ENCODE data around the gene ABCG1. TPM values are rescaled to one million over a fixed set of nuclear protein-coding genes. Genes with fewer than 3 reads are reported as not detected.
"Not testable (repeated sequence)": the region's sequence is repeated elsewhere in the genome, so short reads cannot be mapped to it uniquely, and the experiment has no call there.

The ABCG1 gene
- total and polyA plus RNA-seq, 11 donors, result 3.3 to 25.3 (median 13.5) TPM

DNA sequence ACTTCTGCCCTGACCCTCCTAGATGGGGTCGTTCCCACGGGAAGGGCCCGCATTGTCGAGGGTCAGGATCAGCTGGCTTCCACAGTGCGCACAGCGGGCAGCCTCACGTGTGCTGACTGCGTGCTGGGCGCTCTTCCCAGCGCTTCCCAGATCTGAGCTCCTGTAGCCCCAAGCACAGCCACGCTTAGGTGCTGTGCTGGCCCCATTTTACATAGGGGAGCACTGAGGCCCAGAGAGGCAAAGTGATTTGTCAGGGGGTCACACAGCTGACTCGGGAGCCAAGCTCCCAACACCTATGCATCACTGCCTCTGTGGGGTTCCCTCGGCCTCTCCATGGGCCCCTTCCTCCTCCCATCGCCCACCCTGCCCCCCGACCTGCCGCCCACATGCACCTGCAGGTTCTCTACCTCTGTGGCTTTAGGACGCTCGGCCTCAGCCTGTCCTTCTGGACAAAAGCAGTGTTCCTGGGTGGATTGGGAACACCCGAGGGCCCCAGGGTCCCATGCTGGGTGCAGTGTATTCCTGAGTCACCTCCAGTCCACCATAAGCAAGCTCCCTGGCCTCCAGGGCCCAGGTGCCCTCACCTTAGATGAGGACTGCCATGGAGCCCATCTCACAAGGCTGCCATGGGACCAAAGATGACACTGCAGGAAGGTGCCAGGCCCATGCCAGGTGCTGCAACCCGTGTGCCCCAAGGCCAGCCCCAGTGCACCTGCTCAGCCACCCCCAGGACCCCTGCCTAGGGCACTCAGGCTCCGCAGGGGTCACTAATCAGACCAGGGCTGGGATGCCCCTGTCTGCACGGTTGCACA is 73.0 kb downstream of the ABCG1 start:
- peaks cover 0 to 68% (median 51%) of the 10 kb centered on the region in 9 donors for H3K36me3 ChIP-seq
- no peak overlapping the region for H3K4me3 ChIP-seq
- WGBS, 4 donors, result 86 to 93% (median 91%) methylated on average over 12 to 22 of the region's 22 CpGs
- H3K27ac ChIP-seq, result no peak overlapping the region
- intact Hi-C loops (cut with DNase I), result no loop called here
- no peaks in the 10 kb centered on the region for H3K9me3 ChIP-seq
- TF ChIP-seq, protein P1, sequence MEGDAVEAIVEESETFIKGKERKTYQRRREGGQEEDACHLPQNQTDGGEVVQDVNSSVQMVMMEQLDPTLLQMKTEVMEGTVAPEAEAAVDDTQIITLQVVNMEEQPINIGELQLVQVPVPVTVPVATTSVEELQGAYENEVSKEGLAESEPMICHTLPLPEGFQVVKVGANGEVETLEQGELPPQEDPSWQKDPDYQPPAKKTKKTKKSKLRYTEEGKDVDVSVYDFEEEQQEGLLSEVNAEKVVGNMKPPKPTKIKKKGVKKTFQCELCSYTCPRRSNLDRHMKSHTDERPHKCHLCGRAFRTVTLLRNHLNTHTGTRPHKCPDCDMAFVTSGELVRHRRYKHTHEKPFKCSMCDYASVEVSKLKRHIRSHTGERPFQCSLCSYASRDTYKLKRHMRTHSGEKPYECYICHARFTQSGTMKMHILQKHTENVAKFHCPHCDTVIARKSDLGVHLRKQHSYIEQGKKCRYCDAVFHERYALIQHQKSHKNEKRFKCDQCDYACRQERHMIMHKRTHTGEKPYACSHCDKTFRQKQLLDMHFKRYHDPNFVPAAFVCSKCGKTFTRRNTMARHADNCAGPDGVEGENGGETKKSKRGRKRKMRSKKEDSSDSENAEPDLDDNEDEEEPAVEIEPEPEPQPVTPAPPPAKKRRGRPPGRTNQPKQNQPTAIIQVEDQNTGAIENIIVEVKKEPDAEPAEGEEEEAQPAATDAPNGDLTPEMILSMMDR (IDR thresholded peaks at IDR 0.05), result no peak
- no peak for TF ChIP-seq POLR2A (IDR thresholded peaks at IDR 0.05)
- H3K4me1 ChIP-seq, result peaks cover 0 to 8% (median 0%) of the 10 kb centered on the region in 12 donors
- no peaks in the 10 kb centered on the region for H3K27me3 ChIP-seq
- ATAC-seq (no peak), DNase-seq (no peak)

DNA sequence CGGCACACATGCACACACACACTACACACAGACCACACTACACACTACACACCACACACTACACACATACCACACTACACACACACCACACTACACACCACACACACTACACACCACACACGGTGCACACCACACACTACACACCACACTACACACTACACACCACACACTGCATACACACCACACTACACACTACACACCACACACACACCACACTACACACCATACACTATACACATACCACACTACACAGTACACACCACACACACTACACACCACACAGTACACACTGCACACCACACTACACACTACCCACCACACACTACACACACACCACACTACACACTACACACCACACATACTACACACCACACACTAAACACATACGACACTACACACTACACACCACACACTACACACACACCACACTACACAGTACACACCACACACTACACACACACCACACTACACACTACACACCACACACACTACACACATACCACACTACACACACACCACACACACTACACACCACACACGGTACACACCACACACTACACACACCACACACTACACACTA is 73.7 kb downstream of the ABCG1 start:
- peaks cover 0 to 68% (median 45%) of the 10 kb centered on the region in 9 donors for H3K36me3 ChIP-seq
- not testable (repeated sequence) for H3K27ac ChIP-seq

DNA sequence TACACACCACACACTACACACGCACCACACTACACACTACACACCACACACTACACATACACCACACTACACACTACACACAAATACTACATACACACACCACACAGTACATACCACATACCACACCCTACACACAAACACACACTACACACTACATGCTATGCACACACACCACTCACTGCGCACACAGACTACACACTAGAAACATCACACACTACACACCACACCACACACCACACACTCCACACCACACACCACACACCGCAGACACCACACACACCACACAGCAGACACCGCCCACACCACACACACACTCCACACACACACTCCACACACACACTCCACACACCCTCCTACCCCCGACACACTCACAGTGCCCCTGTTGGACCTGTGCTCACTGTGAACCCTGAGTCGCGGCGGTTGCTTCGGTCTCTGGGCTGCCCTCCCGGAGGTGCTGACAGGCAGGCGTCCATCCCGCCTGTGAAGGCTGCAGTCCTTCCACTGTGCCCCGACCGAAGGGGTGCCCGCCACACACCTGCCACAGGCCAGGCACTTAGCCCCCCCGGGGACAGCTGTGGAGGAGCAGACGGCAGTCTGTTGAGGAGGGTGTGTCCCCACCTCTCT is 74.8 kb downstream of the ABCG1 start:
- H3K4me1 ChIP-seq, result peaks cover 0 to 8% (median 0%) of the 10 kb centered on the region in 12 donors
- no peak overlapping the region for H3K4me3 ChIP-seq
- intact Hi-C loops (cut with DNase I), result no loop called here
- 83 to 90% (median 85%) methylated on average over 9 to 17 of the region's 17 CpGs for WGBS, 4 donors
- H3K27me3 ChIP-seq, result no peaks in the 10 kb centered on the region
- DNase-seq (no peak), ATAC-seq (no peak)
- H3K9me3 ChIP-seq, result no peaks in the 10 kb centered on the region
- H3K27ac ChIP-seq, result no peak overlapping the region
- H3K36me3 ChIP-seq, result peaks cover 0 to 57% (median 35%) of the 10 kb centered on the region in 9 donors
- TF ChIP-seq POLR2A (IDR thresholded peaks at IDR 0.05), result no peak
- TF ChIP-seq, protein P1 (IDR thresholded peaks at IDR 0.05), result no peak

More for the DNA sequence above, 73.7 kb downstream of the ABCG1 start:
- H3K4me3 ChIP-seq; intact Hi-C loops (cut with DNase I); H3K4me1 ChIP-seq; DNase-seq; ATAC-seq; H3K27me3 ChIP-seq; H3K9me3 ChIP-seq: not testable (repeated sequence)
- 86 to 97% (median 92%) methylated on average over 4 of the region's 4 CpGs for WGBS, 4 donors

DNA sequence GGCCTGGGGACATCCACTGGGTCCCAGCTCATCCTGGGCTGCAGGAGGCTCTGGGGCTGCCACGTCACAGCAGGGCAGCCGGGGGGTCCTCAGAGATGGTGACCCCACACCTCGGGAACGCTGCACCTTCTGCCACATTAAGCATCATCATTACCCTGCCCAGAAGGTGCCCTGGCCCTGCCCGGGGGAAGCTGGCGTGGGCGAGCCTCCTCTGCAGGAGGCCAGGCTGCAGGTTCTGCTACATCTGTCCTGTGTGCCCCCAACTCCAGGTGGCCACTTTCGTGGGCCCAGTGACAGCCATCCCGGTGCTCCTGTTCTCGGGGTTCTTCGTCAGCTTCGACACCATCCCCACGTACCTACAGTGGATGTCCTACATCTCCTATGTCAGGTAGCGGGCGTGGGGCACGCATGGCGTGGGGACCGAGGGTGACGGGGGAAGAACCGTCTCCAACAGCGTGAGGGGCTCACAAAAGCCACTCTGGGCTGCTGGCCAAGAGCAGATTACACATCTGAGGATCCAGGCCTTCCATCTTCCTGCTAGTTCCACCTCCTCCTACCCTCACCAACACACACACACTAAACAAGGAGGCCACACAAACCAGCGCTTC is 75.4 kb downstream of the ABCG1 start:
- Histone ChIP-seq H3K4me3 (no peak overlapping the region), H3K27ac (no peak overlapping the region), H3K9me3 (no peaks in the 10 kb centered on the region), H3K36me3 (peaks cover 0 to 51% (median 35%) of the 10 kb centered on the region in 9 donors), H3K4me1 (peaks cover 0 to 14% (median 3%) of the 10 kb centered on the region in 12 donors), H3K27me3 (no peaks in the 10 kb centered on the region)
- intact Hi-C loops (cut with DNase I), result no loop called here
- 94 to 100% (median 94%) methylated on average over 15 to 22 of the region's 22 CpGs for WGBS, 4 donors
- TF ChIP-seq, protein P1 (IDR thresholded peaks at IDR 0.05), result no peak
- no peak for TF ChIP-seq POLR2A (IDR thresholded peaks at IDR 0.05)
- DNase-seq (no peak), ATAC-seq (no peak)

Data from heart left ventricle (tissue), 16 donors.